ENCODE measurements around the gene VSIG2.

The VSIG2 gene

DNA sequence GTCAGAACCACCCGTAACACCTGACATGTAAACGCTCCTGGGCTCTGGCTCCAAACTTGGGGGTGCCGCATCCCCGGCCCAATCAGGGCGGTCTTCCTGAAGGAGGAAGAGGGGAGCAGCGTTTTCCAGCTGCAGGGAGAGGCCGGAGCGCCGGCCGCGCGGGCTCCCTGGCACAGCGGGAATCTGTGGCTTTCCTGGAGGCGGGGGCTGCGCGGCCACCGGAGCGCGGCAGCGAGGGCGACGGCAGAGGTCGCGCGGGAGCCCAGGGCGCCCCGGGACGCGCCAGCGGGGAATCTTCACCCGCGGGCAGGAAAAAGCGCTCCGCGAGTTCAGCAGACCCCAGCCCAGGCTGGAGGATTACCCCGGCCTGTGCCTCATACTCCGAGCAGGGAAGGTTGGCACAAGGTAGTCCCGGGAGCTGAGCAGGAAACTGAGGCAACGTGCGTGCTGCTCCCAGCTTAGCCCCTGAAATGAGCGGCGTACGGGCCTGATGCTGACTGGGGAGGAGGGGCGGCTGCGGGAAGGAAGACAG is 10.6 kb upstream of the VSIG2 start:
- Histone ChIP-seq H3K4me1 (ENCODE audit: control insufficient read depth, insufficient read depth, low read depth, low read length) (peaks cover 42% of the 10 kb centered on the region), H3K27ac (ENCODE audit: low read length, poor library complexity, severe bottlenecking) (no peak overlapping the region)
- 2% methylated on average over 41 of the region's 45 CpGs for WGBS

DNA sequence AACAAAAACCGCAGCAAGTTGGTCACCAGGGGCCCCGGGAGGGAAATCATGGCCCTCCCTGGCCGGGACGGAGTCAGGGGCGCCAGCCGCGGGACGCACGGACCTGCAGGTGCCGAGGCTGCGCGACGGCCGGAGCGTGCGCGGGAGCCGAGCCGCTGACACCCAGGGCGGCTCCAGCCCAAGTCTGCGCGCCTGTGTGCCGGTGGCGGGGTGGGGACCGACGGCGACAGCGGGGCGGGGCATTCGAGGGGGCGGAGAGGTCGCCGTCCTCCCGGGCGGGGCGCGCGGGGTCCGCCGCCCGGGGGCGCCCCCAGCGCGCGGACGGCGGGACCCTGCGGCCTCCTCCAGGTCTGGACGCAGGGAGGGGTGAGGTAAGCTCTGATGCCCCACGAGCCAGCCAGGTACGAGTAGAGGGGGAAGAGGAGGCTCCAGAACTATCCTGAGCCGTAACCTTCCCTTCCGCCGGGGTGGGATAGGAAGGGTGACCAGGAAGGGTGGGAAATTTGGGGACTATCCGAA is 10.1 kb upstream of the VSIG2 start, which contains the start of gene ESAM:
Gene ESAM (minus strand): TSS at position 186 of the 519 bp plus-strand sequence. CDS start 136 bp downstream, at position 50.
- Histone ChIP-seq H2BK12ac (ENCODE audit: low read length in 2 of 2) (no peak within 1 kb of the TSS), H4K91ac (ENCODE audit: low read length) (no peak within 1 kb of the TSS), H2AFZ (ENCODE audit: low read depth, low read length) (no peak within 1 kb of the TSS), H3K4me1 (ENCODE audit: control insufficient read depth, insufficient read depth, low read depth, low read length) (peaks cover 42% of the 10 kb centered on the region), H3K4ac (ENCODE audit: low read depth in 1 of 2, low read length in 2 of 2) (no peak within 1 kb of the TSS), H3K27ac (ENCODE audit: low read length, poor library complexity, severe bottlenecking) (no peak within 1 kb of the TSS), H3K79me1 (replicated peaks; ENCODE audit: low read length, poor library complexity, severe bottlenecking) (peaks cover 7% of the 10 kb centered on the region), H2AK5ac (ENCODE audit: low read length, severe bottlenecking) (no peak within 1 kb of the TSS), H2BK120ac (ENCODE audit: low read depth, low read length) (no peak within 1 kb of the TSS), H3K14ac (ENCODE audit: low read length in 2 of 2) (peak within 1 kb of the TSS in 1 of 2 experiments; percentile 84), H3K27me3 (ENCODE audit: control insufficient read depth in 1 of 2, insufficient read depth in 1 of 2, low read length in 2 of 2) (peaks cover 47 to 58% of the 10 kb centered on the region in 2 experiments), H2BK15ac (ENCODE audit: low read depth, poor library complexity, severe bottlenecking) (no peak within 1 kb of the TSS), H2BK5ac (ENCODE audit: low read depth, low read length, poor library complexity, severe bottlenecking) (no peak within 1 kb of the TSS), H3K23ac (ENCODE audit: low read length in 2 of 2) (peak within 1 kb of the TSS in 1 of 2 experiments; percentile 43), H3K9me3 (ENCODE audit: control insufficient read depth, low read length) (no peaks in the 10 kb centered on the region), H3K4me2 (ENCODE audit: low read length, poor library complexity, severe bottlenecking) (peak within 1 kb of the TSS; percentile 88), H3K9ac (ENCODE audit: low read length) (peak within 1 kb of the TSS; percentile 38), H3K36me3 (ENCODE audit: control insufficient read depth in 1 of 2, insufficient read depth in 2 of 2, low read depth in 1 of 2, low read length in 2 of 2) (peaks cover 0 to 20% of the 10 kb centered on the region in 2 experiments), H4K8ac (ENCODE audit: low read length) (no peak within 1 kb of the TSS), H3K4me3 (ENCODE audit: insufficient read depth in 1 of 2, low read depth in 1 of 2, low read length in 2 of 2) (peak within 1 kb of the TSS; percentile 32 to 71), H3K18ac (ENCODE audit: low read depth in 1 of 2, low read length in 2 of 2) (no peak within 1 kb of the TSS)
- no peak for DNase-seq
- 2% methylated on average over 53 of the region's 55 CpGs for WGBS

More for the DNA sequence above, 10.6 kb upstream of the VSIG2 start:
- Histone ChIP-seq H3K4me3 (ENCODE audit: insufficient read depth in 1 of 2, low read depth in 1 of 2, low read length in 2 of 2) (peak overlapping the region; percentile 23 to 71), H2BK5ac (ENCODE audit: low read depth, low read length, poor library complexity, severe bottlenecking) (no peak overlapping the region), H2AK5ac (ENCODE audit: low read length, severe bottlenecking) (no peak overlapping the region), H3K9ac (ENCODE audit: low read length) (peak overlapping the region; percentile 38), H3K9me3 (ENCODE audit: control insufficient read depth, low read length) (no peaks in the 10 kb centered on the region), H3K18ac (ENCODE audit: low read depth in 1 of 2, low read length in 2 of 2) (no peak overlapping the region), H4K8ac (ENCODE audit: low read length) (no peak overlapping the region), H4K91ac (ENCODE audit: low read length) (no peak overlapping the region), H2BK12ac (ENCODE audit: low read length in 2 of 2) (no peak overlapping the region), H3K79me1 (replicated peaks; ENCODE audit: low read length, poor library complexity, severe bottlenecking) (peaks cover 10% of the 10 kb centered on the region), H3K14ac (ENCODE audit: low read length in 2 of 2) (peak overlapping the region in 1 of 2 experiments; percentile 84), H3K4ac (ENCODE audit: low read depth in 1 of 2, low read length in 2 of 2) (no peak overlapping the region), H3K4me2 (ENCODE audit: low read length, poor library complexity, severe bottlenecking) (peak overlapping the region; percentile 88), H3K23ac (ENCODE audit: low read length in 2 of 2) (peak overlapping the region in 1 of 2 experiments; percentile 43), H2AFZ (ENCODE audit: low read depth, low read length) (no peak overlapping the region), H3K27me3 (ENCODE audit: control insufficient read depth in 1 of 2, insufficient read depth in 1 of 2, low read length in 2 of 2) (peaks cover 42 to 53% of the 10 kb centered on the region in 2 experiments), H2BK15ac (ENCODE audit: low read depth, poor library complexity, severe bottlenecking) (no peak overlapping the region), H3K36me3 (ENCODE audit: control insufficient read depth in 1 of 2, insufficient read depth in 2 of 2, low read depth in 1 of 2, low read length in 2 of 2) (peaks cover 5 to 26% of the 10 kb centered on the region in 2 experiments), H2BK120ac (ENCODE audit: low read depth, low read length) (no peak overlapping the region)
- DNase-seq, result no peak

DNA sequence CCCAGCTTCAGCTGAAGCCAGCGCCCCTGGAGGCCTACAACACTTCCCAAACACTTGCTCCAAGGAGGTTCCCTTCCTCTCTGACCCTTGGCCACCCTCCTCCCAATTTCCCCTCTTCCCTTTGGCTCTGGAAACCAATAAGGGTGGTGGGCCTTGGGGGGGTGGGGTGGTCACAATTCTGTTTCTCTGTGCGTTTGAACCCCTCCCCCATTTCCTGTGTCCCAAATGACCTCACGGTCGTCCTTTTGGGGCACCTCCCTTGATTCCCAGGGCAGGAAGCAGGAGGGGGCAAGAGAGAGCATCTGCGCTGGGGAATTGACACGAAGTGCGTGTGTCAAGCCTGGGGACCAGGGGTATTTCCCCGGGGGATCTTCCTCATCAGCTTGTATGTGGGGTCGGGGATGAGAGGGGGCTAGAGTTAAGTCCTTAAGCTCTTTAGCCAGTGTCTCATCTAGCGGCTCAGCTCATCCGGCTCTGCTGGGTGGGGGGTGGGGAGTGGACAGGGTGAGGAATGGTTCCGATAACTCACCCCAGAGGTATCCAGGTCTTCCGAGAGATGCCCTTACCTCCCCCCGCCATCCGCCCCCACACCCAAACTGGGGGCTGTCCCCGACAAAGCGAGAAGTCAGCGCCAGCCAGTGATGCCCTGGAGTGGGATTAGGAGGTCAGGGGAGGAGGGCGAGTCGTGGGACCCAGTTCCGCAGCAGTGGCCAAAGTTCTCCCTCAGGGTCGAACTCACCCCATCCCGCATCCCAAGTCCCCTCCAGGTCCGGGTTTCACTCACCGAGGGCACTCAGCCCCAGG is 9.4 kb upstream of the VSIG2 start:
- H3K4ac ChIP-seq (ENCODE audit: low read depth in 1 of 2, low read length in 2 of 2), result no peak overlapping the region
- H3K18ac ChIP-seq (ENCODE audit: low read depth in 1 of 2, low read length in 2 of 2), result no peak overlapping the region
- H3K27ac ChIP-seq (ENCODE audit: low read length, poor library complexity, severe bottlenecking), result no peak overlapping the region
- no peak overlapping the region for H2BK15ac ChIP-seq (ENCODE audit: low read depth, poor library complexity, severe bottlenecking)
- peaks cover 0 to 16% of the 10 kb centered on the region in 2 experiments for H3K36me3 ChIP-seq (ENCODE audit: control insufficient read depth in 1 of 2, insufficient read depth in 2 of 2, low read depth in 1 of 2, low read length in 2 of 2)
- no peak overlapping the region for H3K9ac ChIP-seq (ENCODE audit: low read length)
- peaks cover 42% of the 10 kb centered on the region for H3K4me1 ChIP-seq (ENCODE audit: control insufficient read depth, insufficient read depth, low read depth, low read length)
- no peak overlapping the region for H4K8ac ChIP-seq (ENCODE audit: low read length)
- H3K4me3 ChIP-seq (ENCODE audit: insufficient read depth in 1 of 2, low read depth in 1 of 2, low read length in 2 of 2), result no peak overlapping the region
- peaks cover 53 to 65% of the 10 kb centered on the region in 2 experiments for H3K27me3 ChIP-seq (ENCODE audit: control insufficient read depth in 1 of 2, insufficient read depth in 1 of 2, low read length in 2 of 2)
- no peak overlapping the region for H2BK120ac ChIP-seq (ENCODE audit: low read depth, low read length)
- H3K79me1 ChIP-seq (replicated peaks; ENCODE audit: low read length, poor library complexity, severe bottlenecking), result peaks cover 7% of the 10 kb centered on the region
- no peak overlapping the region for H2AK5ac ChIP-seq (ENCODE audit: low read length, severe bottlenecking)
- peak overlapping the region; percentile 88 for H3K4me2 ChIP-seq (ENCODE audit: low read length, poor library complexity, severe bottlenecking)
- no peak overlapping the region for H2AFZ ChIP-seq (ENCODE audit: low read depth, low read length)
- no peak for DNase-seq
- WGBS, result 10% methylated on average over 14 of the region's 25 CpGs
- no peak overlapping the region for H3K23ac ChIP-seq (ENCODE audit: low read length in 2 of 2)
- no peak overlapping the region for H3K14ac ChIP-seq (ENCODE audit: low read length in 2 of 2)
- H2BK5ac ChIP-seq (ENCODE audit: low read depth, low read length, poor library complexity, severe bottlenecking), result no peak overlapping the region
- no peak overlapping the region for H4K91ac ChIP-seq (ENCODE audit: low read length)
- no peaks in the 10 kb centered on the region for H3K9me3 ChIP-seq (ENCODE audit: control insufficient read depth, low read length)
- no peak overlapping the region for H2BK12ac ChIP-seq (ENCODE audit: low read length in 2 of 2)

DNA sequence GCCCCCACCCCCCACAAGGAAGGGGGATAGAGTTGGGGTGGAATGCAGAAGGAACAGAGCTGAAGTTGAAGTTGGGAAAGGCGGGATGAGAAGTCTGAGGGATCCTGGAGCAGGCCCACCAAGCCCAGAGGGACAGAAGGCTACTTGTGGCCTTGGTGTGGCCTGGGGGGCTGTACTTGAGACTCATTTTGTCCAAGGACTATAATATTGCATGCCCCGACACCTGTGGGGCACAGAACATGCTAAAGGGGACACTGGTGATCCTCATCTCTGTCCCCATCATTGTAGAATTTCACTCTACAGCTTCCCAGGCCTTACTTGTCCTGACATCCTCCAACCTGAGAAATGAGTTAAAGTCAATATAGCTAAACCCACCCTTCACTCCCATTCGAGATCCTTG is 8.8 kb upstream of the VSIG2 start:
- no peak overlapping the region for H4K8ac ChIP-seq (ENCODE audit: low read length)
- no peak for DNase-seq
- WGBS, result 52% methylated on average over 3 of the region's 3 CpGs

More for the DNA sequence above, 8.8 kb upstream of the VSIG2 start:
- Histone ChIP-seq H2BK15ac (ENCODE audit: low read depth, poor library complexity, severe bottlenecking) (no peak overlapping the region), H2AFZ (ENCODE audit: low read depth, low read length) (no peak overlapping the region), H3K27ac (ENCODE audit: low read length, poor library complexity, severe bottlenecking) (no peak overlapping the region), H2AK5ac (ENCODE audit: low read length, severe bottlenecking) (no peak overlapping the region), H3K36me3 (ENCODE audit: control insufficient read depth in 1 of 2, insufficient read depth in 2 of 2, low read depth in 1 of 2, low read length in 2 of 2) (peaks cover 0 to 11% of the 10 kb centered on the region in 2 experiments), H2BK5ac (ENCODE audit: low read depth, low read length, poor library complexity, severe bottlenecking) (no peak overlapping the region), H2BK120ac (ENCODE audit: low read depth, low read length) (no peak overlapping the region), H2BK12ac (ENCODE audit: low read length in 2 of 2) (no peak overlapping the region), H3K18ac (ENCODE audit: low read depth in 1 of 2, low read length in 2 of 2) (no peak overlapping the region), H3K4me3 (ENCODE audit: insufficient read depth in 1 of 2, low read depth in 1 of 2, low read length in 2 of 2) (no peak overlapping the region), H3K4me2 (ENCODE audit: low read length, poor library complexity, severe bottlenecking) (no peak overlapping the region), H3K14ac (ENCODE audit: low read length in 2 of 2) (no peak overlapping the region), H3K27me3 (ENCODE audit: control insufficient read depth in 1 of 2, insufficient read depth in 1 of 2, low read length in 2 of 2) (peaks cover 60 to 72% of the 10 kb centered on the region in 2 experiments), H3K23ac (ENCODE audit: low read length in 2 of 2) (no peak overlapping the region), H3K79me1 (replicated peaks; ENCODE audit: low read length, poor library complexity, severe bottlenecking) (peaks cover 7% of the 10 kb centered on the region), H4K91ac (ENCODE audit: low read length) (no peak overlapping the region), H3K9me3 (ENCODE audit: control insufficient read depth, low read length) (no peaks in the 10 kb centered on the region), H3K4me1 (ENCODE audit: control insufficient read depth, insufficient read depth, low read depth, low read length) (peaks cover 42% of the 10 kb centered on the region), H3K9ac (ENCODE audit: low read length) (no peak overlapping the region), H3K4ac (ENCODE audit: low read depth in 1 of 2, low read length in 2 of 2) (no peak overlapping the region)
